AG08395 (cell line): Measurements from ENCODE around the gene IGFL1.
A peak's percentile ranks its signal among the peaks of the same experiment; 100 is the strongest.
"Not testable (repeated sequence)": the region's sequence is repeated elsewhere in the genome, so short reads cannot be mapped to it uniquely, and the experiment has no call there.

Experiments used
- DNase-seq: peaks from one replicate; pipeline ENCODE4 v3.0.0; 2012; ENCODE audit warnings: mixed read lengths, low spot score

The IGFL1 gene

DNA sequence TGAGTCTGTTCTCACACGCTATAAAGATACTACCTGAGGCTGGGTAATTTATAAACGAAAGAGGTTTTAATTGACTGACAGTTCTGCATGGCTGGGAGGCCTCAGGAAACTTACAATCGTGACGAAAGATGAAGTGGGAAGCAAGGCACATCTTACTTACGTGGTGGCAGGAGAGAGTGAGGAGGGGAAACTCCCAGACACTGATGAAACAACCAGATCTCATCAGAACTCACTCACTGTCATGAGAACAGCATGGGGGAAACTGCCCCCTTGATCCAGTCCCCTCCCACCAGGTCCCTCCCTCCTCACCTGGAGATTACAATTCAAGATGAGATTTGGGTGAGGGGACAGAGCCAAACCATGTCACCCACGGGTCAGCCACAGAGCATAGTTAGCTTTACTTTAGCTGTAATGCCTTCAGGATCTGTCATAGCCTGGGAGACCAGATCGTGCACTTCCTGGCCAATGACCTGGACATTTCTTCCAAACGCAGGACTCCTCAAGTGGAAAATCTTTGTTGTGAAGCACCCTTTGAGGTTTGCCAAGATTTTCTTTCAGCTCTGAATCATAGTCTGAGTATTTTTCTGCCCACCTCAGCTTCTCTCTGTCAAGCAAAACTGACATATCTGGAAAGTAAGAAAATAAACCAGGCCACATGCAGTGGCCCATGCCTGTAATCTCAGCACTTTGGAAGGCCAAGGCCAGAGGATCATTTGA is 42.1 kb downstream of the IGFL1 start:
- DNase-seq = peak; percentile 86

DNA sequence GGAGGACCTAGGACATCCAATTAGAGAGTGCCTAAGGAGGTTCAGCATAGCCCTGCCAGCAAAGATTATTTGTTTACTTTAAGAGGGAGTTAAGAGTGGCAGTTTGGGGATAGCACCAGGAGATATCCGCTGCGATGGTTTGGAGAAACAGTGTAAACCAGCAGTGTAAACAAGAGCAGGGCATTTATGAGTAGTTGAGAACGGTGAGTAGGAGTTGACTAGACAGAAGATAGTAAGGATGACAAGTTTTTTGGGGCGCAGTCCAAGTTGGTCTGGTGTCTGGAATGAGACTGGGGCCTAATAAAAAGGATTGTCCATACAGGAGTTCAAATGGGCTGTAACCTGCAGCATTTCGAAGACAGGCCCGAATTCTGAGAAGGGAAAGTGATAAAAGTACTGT is 44.4 kb downstream of the IGFL1 start:
- not testable (repeated sequence) for DNase-seq

DNA sequence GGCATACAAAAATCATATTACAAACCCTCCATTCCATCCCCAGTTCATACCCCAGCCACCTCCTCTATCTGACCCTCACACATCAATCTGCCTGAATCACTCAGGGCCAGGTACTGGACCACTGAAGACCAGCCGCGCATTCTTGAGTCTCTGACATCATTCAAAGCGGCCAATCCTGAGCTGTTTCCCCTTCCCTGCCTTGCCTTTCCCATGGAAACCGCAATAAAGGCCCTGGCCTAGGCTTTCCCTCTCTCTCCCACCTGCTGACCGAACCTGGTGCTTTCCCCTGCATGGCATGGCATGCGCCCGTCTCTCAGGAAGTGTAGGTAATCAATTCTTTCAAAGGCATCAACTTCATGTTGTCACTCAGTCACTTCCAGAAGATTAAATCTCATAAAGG is 49.6 kb downstream of the IGFL1 start:
- no peak for DNase-seq
